HEK293 (cell line): Measurements from ENCODE around the gene SERINC5.

ENCODE experiments used
- CTCF ChIP-seq: fragments of 450-650 bp; formaldehyde crosslinking; IDR thresholded peaks from 2 replicates; pipeline ENCODE4 v1.5.1; 2016; ENCODE audit warnings: missing biosample characterization, missing genetic modification characterization
- HIC1 ChIP-seq: fragments of 450-650 bp; formaldehyde crosslinking; IDR thresholded peaks from 2 replicates; pipeline ENCODE4 v1.5.1; 2016; ENCODE audit warnings: missing biosample characterization, missing genetic modification characterization
- HOXD13 ChIP-seq: sonication (generic); formaldehyde crosslinking; IDR thresholded peaks from 2 replicates; pipeline ENCODE4 v1.8.0; 2022; ENCODE audit warnings: missing genetic modification reagents, borderline replicate concordance
- MZF1 ChIP-seq: fragments of 450-650 bp; formaldehyde crosslinking; IDR thresholded peaks from 2 replicates; pipeline ENCODE4 v1.5.1; 2017; ENCODE audit warnings: missing biosample characterization, missing genetic modification characterization, borderline replicate concordance
- RBAK ChIP-seq: fragments of 450-650 bp; formaldehyde crosslinking; IDR thresholded peaks from 2 replicates; pipeline ENCODE4 v1.5.1; 2016; ENCODE audit warnings: missing biosample characterization, missing genetic modification characterization
- ZNF10 ChIP-seq: fragments of 450-650 bp; formaldehyde crosslinking; IDR thresholded peaks from 2 replicates; pipeline ENCODE4 v1.5.1; 2017; ENCODE audit warnings: missing biosample characterization, missing genetic modification characterization
- ZNF133 ChIP-seq: fragments of 450-650 bp; formaldehyde crosslinking; IDR thresholded peaks from 2 replicates; pipeline ENCODE4 v1.5.1; 2016; ENCODE audit warnings: missing biosample characterization, missing genetic modification characterization
- ZNF2 ChIP-seq: fragments of 450-650 bp; formaldehyde crosslinking; IDR thresholded peaks from 2 replicates; pipeline ENCODE4 v1.5.1; 2016; ENCODE audit warnings: missing biosample characterization, missing genetic modification characterization
- ZNF202 ChIP-seq: fragments of 450-650 bp; formaldehyde crosslinking; IDR thresholded peaks from 2 replicates; pipeline ENCODE4 v1.5.1; 2016; ENCODE audit warnings: missing biosample characterization, missing genetic modification characterization, borderline replicate concordance
- ZNF274 ChIP-seq, 2 experiments: fragments of 200-500 bp in 1 of 2; fragments of 450-650 bp in 1 of 2; sonication (Bioruptor generic) in 1 of 2; formaldehyde crosslinking in 1 of 2; IDR thresholded peaks; 2 replicates each; pipeline versions ENCODE4 v1.5.1 to v1.6.1; 2014 to 2016; ENCODE audit warnings: borderline replicate concordance in 1 of 2, inconsistent platforms in 1 of 2, low read length in 1 of 2, missing biosample characterization in 1 of 2, missing genetic modification characterization in 1 of 2
- ZNF354C ChIP-seq: fragments of 450-650 bp; formaldehyde crosslinking; IDR thresholded peaks from 2 replicates; pipeline ENCODE4 v1.5.1; 2016; ENCODE audit warnings: missing biosample characterization, missing genetic modification characterization, low read depth, borderline replicate concordance
- ZNF658 ChIP-seq: fragments of 450-650 bp; formaldehyde crosslinking; IDR thresholded peaks from 2 replicates; pipeline ENCODE4; 2016; ENCODE audit warnings: missing biosample characterization, missing genetic modification characterization

GRCh38 chr5:80249901-80250300 is 5.9 kb downstream of the SERINC5 start:
- TF ChIP-seq HIC1 (tag by site-specific recombination), result no peak
- no peak for TF ChIP-seq ZNF658 (tag by site-specific recombination)
- no peak for TF ChIP-seq ZNF10 (tag by site-specific recombination)
- TF ChIP-seq RBAK (tag by site-specific recombination), result no peak
- TF ChIP-seq CTCF (tag by site-specific recombination), result no peak
- no peak for TF ChIP-seq ZNF274 (IDR thresholded peaks at IDR 0.05; ENCODE audit: low read length)
- TF ChIP-seq ZNF274 (tag by site-specific recombination; IDR thresholded peaks at IDR 0.05; ENCODE audit: borderline replicate concordance), result no peak
- no peak for TF ChIP-seq HOXD13 (CRISPR knock-in tag)
- TF ChIP-seq ZNF133 (tag by site-specific recombination), result no peak
- no peak for TF ChIP-seq ZNF2 (tag by site-specific recombination)
- TF ChIP-seq MZF1 (tag by site-specific recombination), result no peak
- TF ChIP-seq ZNF202 (tag by site-specific recombination), result no peak
- TF ChIP-seq ZNF354C (tag by site-specific recombination), result no peak
